Measurements from ENCODE around the gene FUT8.

The FUT8 gene

GRCh38 chr14:65788876-65789275 is 376.3 kb downstream of the FUT8 start:
- no peak for DNase-seq (ENCODE audit: low read depth)
- TF ChIP-seq CTCF (IDR thresholded peaks at IDR 0.05; ENCODE audit: low read depth, low read length, missing control alignments): no peak
- H3K4me3 ChIP-seq (ENCODE audit: low read depth, low read length): no peak overlapping the region

GRCh38 chr14:65789363-65789762 is 376.8 kb downstream of the FUT8 start:
- DNase-seq (ENCODE audit: low read depth): no peak
- H3K4me3 ChIP-seq (ENCODE audit: low read depth, low read length): no peak overlapping the region
- no peak for TF ChIP-seq CTCF (IDR thresholded peaks at IDR 0.05; ENCODE audit: low read depth, low read length, missing control alignments)

- H3K4me3 ChIP-seq (ENCODE audit: low read depth, low read length): no peak overlapping the region
- DNase-seq (ENCODE audit: low read depth): no peak
- no peak for TF ChIP-seq CTCF (IDR thresholded peaks at IDR 0.05; ENCODE audit: low read depth, low read length, missing control alignments)
Measured at GRCh38 chr14:65790172-65790815, 377.8 kb downstream of the FUT8 start.

DNA sequence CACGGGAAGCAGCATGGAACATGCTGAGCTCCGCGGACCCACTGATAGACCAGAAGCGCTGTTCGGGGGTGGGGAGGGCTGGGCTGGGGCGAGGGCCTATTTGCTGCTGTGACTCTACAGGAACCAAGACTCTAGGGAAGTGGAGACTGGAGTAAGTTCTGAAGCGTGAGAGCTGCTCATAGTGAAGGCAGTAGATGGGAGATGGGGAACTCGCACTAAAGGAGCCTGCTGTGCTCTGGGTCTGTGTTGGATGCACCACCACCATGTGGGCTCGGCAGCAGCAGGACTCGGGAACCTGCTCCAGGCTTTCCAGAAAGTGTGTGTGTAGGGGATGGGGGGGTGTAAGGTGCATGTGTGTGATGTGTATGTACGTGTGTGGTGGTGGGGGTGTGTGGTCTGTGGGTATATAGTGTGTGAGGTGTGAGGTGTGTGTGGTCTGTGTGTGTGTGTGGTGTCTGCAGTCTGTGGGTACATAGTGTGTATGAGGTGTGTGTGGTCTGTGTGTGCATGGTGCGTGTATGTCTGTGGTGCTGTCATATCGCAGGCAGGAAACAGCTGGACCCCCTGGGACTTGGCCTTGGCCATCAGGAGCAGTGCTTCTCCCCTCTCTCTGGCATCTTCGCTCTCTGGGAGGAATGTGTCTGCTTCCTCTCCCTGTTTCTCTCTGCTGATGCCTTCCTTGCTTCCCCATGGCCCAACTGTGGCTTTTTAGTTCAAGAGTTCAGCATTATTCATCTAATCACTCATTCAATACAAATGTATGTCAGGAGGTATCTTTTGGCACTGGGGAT is 378.9 kb downstream of the FUT8 start:
- no peak for DNase-seq (ENCODE audit: low read depth)
- no peak overlapping the region for H3K4me3 ChIP-seq (ENCODE audit: low read depth, low read length)
- TF ChIP-seq CTCF (IDR thresholded peaks at IDR 0.05; ENCODE audit: low read depth, low read length, missing control alignments): no peak

- no peak for TF ChIP-seq CTCF (IDR thresholded peaks at IDR 0.05; ENCODE audit: low read depth, low read length, missing control alignments)
- DNase-seq (ENCODE audit: low read depth): no peak
- no peak overlapping the region for H3K4me3 ChIP-seq (ENCODE audit: low read depth, low read length)
Measured at GRCh38 chr14:65792208-65792905, 379.8 kb downstream of the FUT8 start.

Measured in GM12864 (cell line).